Measurements from ENCODE around the gene HECTD4. TPM values are rescaled to one million over a fixed set of nuclear protein-coding genes. Genes with fewer than 3 reads are reported as not detected.
"Not testable (repeated sequence)": the region's sequence is repeated elsewhere in the genome, so short reads cannot be mapped to it uniquely, and the experiment has no call there.

HECTD4 gene
- total RNA-seq, 4 donors from 2014 or later: 53.7 to 168 (median 62.9) TPM

- H3K27ac ChIP-seq: no peak overlapping the region
- TF ChIP-seq POLR2A (IDR thresholded peaks at IDR 0.05): no peak
- no peak for TF ChIP-seq EP300 (IDR thresholded peaks at IDR 0.05)
- H3K36me3 ChIP-seq: peaks cover 33% of the 10 kb centered on the region
- H3K9me3 ChIP-seq: no peaks in the 10 kb centered on the region
- 89% methylated on average over 14 of the region's 14 CpGs for WGBS
- DNase-seq (ENCODE audit: low spot score in 2 of 2): peak in 1 of 2 donors; percentile 36
- peaks cover 21% of the 10 kb centered on the region for H3K4me1 ChIP-seq
- H3K27me3 ChIP-seq: no peaks in the 10 kb centered on the region
- no peak overlapping the region for H3K4me3 ChIP-seq
These were observed 27.6 kb upstream of the HECTD4 start for GRCh38 chr12:112409906-112410244.

DNA sequence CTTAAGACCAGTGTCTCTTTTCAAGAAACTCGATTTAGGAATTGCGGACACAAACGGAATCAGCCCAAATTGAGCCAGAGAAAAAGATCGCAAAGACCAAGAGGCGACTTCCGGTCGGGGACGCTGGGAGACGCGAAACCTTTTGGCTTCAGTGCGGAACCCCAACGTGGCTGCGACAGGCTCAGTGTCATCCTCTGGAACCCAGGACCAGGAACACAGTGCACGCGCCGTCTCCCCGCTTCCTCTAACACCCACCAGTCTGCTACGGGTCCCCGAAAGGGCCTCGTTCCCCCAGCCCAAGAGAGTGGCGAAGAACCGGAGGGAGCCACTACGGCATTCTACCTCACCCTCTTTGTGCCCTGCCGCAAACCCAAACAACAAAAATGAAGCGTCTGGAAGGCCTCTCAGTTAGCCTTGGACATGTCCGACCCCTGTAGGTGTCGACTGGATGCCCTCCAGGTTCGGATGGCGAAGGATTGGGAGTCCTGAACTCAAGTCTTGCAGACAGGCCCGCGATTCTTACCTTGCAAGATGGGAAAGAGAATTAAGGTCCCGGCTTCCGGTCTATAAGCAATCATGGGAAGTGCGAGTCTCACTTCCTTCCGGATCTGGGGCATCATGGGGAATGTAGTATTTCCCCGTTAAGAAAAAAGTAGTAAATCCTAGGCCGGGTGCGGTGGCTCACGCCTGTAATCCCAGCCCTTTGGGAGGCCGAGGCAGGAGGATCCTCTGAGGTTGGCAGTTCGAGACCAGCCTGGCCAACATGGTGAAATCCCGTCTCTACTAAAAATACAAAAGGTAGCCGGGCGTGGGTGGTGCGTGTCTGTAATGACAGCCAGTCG lies 27.1 kb upstream of the HECTD4 start, which contains the start of gene RPL6:
RPL6 (minus strand) TSS at position 542 of the 842 bp plus-strand sequence. CDS start 949 bp downstream, outside the sequence.
- Histone ChIP-seq H3K4me3 (peak within 1 kb of the TSS; percentile 86), H3K36me3 (peaks cover 39% of the 10 kb centered on the region), H3K27me3 (no peaks in the 10 kb centered on the region), H3K4me1 (peaks cover 21% of the 10 kb centered on the region), H3K9me3 (no peaks in the 10 kb centered on the region), H3K27ac (peak within 1 kb of the TSS; percentile 91)
- peak; percentile 79 to 98 (median 96) for TF ChIP-seq POLR2AphosphoS5 (IDR thresholded peaks at IDR 0.05)
- TF ChIP-seq, protein P1, sequence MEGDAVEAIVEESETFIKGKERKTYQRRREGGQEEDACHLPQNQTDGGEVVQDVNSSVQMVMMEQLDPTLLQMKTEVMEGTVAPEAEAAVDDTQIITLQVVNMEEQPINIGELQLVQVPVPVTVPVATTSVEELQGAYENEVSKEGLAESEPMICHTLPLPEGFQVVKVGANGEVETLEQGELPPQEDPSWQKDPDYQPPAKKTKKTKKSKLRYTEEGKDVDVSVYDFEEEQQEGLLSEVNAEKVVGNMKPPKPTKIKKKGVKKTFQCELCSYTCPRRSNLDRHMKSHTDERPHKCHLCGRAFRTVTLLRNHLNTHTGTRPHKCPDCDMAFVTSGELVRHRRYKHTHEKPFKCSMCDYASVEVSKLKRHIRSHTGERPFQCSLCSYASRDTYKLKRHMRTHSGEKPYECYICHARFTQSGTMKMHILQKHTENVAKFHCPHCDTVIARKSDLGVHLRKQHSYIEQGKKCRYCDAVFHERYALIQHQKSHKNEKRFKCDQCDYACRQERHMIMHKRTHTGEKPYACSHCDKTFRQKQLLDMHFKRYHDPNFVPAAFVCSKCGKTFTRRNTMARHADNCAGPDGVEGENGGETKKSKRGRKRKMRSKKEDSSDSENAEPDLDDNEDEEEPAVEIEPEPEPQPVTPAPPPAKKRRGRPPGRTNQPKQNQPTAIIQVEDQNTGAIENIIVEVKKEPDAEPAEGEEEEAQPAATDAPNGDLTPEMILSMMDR (IDR thresholded peaks at IDR 0.05): no peak
- peak in 1 of 2 donors; percentile 75 for TF ChIP-seq POLR2A (IDR thresholded peaks at IDR 0.05)
- no peak for TF ChIP-seq EP300 (IDR thresholded peaks at IDR 0.05)
- DNase-seq (ENCODE audit: low spot score in 2 of 2): peak; percentile 85
- WGBS: 13% methylated on average over 38 of the region's 46 CpGs

- 18% methylated on average over 5 of the region's 5 CpGs for WGBS
- no peak for TF ChIP-seq POLR2A (IDR thresholded peaks at IDR 0.05)
- TF ChIP-seq EP300 (IDR thresholded peaks at IDR 0.05): no peak
- TF ChIP-seq, protein P1 (IDR thresholded peaks at IDR 0.05): no peak
- no peak for TF ChIP-seq POLR2AphosphoS5 (IDR thresholded peaks at IDR 0.05)
- Histone ChIP-seq H3K27me3 (no peaks in the 10 kb centered on the region), H3K4me1 (peaks cover 21% of the 10 kb centered on the region), H3K27ac (peak overlapping the region; percentile 91), H3K36me3 (peaks cover 44% of the 10 kb centered on the region), H3K4me3 (peak overlapping the region; percentile 86), H3K9me3 (no peaks in the 10 kb centered on the region)
- no peak for DNase-seq (ENCODE audit: low spot score in 2 of 2)
These were observed 26.4 kb upstream of the HECTD4 start for GRCh38 chr12:112408621-112409020.

- H3K27ac ChIP-seq; H3K9me3 ChIP-seq; DNase-seq (ENCODE audit: low spot score in 2 of 2); H3K27me3 ChIP-seq: not testable (repeated sequence)
- H3K4me1 ChIP-seq: peaks cover 21% of the 10 kb centered on the region
- H3K36me3 ChIP-seq: peaks cover 44% of the 10 kb centered on the region
- WGBS: 83% methylated on average over 6 of the region's 6 CpGs
- peak overlapping the region; percentile 86 for H3K4me3 ChIP-seq
These were observed 25.5 kb upstream of the HECTD4 start for GRCh38 chr12:112407683-112408082.

DNA sequence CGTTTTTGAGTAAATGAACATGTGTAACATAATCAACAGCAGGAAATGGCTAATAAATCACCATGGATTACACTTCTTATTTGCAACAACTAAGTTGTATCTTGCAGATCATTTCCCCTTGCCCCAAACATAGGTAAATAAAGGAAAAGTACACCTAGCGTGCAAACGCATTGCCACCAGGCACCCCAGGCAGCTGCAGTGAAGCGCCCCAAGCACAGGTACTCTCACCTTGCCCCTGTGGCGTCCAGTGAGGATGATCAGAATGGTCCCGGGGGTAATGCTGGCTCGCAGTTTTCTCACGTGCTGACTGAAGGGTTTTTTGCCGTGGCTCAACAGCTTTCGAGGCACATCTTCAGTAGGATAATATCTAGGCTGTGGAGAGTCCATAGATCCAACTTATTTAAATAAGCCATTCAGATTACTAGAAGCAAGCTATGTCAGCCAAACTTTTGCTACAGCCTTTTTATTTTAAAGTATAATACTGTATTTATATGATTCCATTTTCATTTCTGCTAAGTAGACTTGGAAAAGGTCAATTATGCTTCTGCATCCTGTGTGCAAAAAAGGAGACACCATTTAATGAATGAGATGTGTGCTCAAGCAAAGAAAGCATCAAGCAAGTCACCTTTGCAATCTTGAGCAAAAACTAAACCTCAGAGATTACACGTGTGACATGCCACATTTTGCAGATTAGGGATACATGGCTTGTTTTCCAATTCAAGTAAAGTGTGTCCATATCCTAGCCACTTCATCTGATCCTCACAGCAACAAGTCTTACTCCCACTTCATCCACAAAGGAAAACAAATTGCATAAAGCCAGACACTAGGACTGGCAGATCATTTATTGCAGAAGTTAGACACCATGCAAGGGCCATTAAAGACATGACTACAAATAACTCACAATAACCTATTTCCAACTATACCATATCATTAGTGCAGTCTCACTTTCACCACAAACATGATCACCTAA lies 24.6 kb upstream of the HECTD4 start:
- Histone ChIP-seq H3K27me3 (no peaks in the 10 kb centered on the region), H3K9me3 (no peaks in the 10 kb centered on the region), H3K27ac (no peak overlapping the region), H3K4me1 (peaks cover 21% of the 10 kb centered on the region), H3K4me3 (no peak overlapping the region), H3K36me3 (peaks cover 44% of the 10 kb centered on the region)
- TF ChIP-seq, protein P1 (IDR thresholded peaks at IDR 0.05): no peak
- TF ChIP-seq EP300 (IDR thresholded peaks at IDR 0.05): no peak
- DNase-seq (ENCODE audit: low spot score in 2 of 2): no peak
- WGBS: 83% methylated on average over 11 of the region's 11 CpGs

Data from suprapubic skin (tissue), 4 donors.